T-helper 1 cell treated with Interleukin-12 subunit alpha and Interleukin-12 subunit beta and Interleukin-4 antibody, amounts not matched to agents 30 μg/mL and 1 μg/mL, for 36 hours (primary cell): ENCODE results near the gene HBB.

ENCODE experiments used
- H3K27ac Mint-ChIP-seq: one replicate; pipeline ENCODE4 v1.8.0; 2021; ENCODE audit warnings: mild to moderate bottlenecking, mixed read lengths
- H3K27me3 Mint-ChIP-seq: one replicate; pipeline ENCODE4 v1.8.0; 2021; ENCODE audit warnings: low read depth, mixed read lengths
- H3K36me3 Mint-ChIP-seq: one replicate; pipeline ENCODE4 v1.8.0; 2021; ENCODE audit warnings: low read depth, mixed read lengths
- H3K4me1 Mint-ChIP-seq: one replicate; pipeline ENCODE4 v1.8.0; 2021; ENCODE audit warnings: low read depth, mixed read lengths
- H3K4me3 Mint-ChIP-seq: one replicate; pipeline ENCODE4 v1.8.0; 2021; ENCODE audit warnings: mild to moderate bottlenecking, moderate library complexity, mixed read lengths
- H3K9me3 Mint-ChIP-seq: one replicate; pipeline ENCODE4 v1.8.0; 2021; ENCODE audit warnings: mixed read lengths

Gene HBB

DNA sequence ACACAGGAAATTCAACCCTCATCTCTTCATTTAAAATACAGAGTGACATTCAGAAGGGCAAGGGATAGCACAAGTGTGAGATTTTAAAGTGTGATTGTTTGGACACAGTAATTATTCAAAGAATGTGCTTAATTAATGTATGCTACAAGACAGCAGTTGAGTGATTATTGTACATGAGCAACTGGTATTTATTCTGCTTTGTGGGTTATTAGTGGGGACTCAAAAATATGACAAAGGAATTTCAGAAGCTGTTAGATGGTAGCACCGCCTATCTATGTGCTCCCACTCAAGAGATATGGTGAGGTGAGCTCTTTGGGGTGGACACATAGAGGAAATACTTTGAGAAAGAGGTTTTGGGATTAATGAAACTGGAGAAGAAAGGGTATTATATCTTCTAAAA is 13.2 kb upstream of the HBB start:
- H3K27me3 Mint-ChIP-seq: no peaks in the 10 kb centered on the region
- no peaks in the 10 kb centered on the region for H3K36me3 Mint-ChIP-seq

DNA sequence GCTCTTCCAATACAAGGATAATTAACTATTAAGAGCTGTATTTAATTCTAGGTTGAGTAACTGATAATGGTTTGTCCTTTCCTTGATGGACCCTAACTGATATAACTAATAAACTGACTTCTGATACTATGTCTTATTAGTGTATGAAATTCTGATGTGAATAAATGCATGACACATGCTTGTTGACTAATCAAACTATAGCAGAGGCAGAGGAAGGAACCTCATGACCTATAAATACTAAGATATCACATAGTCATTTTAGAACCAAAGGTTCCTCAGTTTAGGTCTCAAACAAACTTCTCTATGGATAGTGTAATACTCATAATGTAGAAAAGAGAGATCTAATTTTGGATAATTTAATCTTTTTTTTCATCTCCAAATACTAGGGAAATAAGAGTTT is 12.2 kb upstream of the HBB start:
- no peak overlapping the region for H3K27ac Mint-ChIP-seq

More for the DNA sequence above, 13.2 kb upstream of the HBB start:
- H3K4me1 Mint-ChIP-seq: no peaks in the 10 kb centered on the region
- no peak overlapping the region for H3K27ac Mint-ChIP-seq
- no peak overlapping the region for H3K4me3 Mint-ChIP-seq
- no peaks in the 10 kb centered on the region for H3K9me3 Mint-ChIP-seq

DNA sequence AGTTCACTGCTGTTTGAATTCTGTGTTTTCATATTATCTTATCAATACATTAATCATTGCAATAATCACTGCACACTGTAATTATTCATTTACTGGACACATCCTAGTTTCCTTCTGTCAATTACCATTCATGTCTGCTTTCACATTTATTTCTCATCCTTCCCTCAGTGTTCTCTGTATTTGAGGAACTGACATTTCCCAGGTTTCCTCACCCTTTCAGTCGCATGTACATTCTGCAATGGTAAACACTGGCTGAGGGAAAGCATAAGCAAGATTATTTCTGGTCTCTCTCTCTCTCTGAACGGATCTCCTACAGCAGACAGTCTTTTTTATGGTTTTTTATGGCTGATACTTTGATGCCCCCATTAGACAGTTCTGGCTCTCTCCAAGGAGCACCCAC is 11.6 kb upstream of the HBB start:
- no peaks in the 10 kb centered on the region for H3K9me3 Mint-ChIP-seq
- H3K4me3 Mint-ChIP-seq: no peak overlapping the region
- H3K4me1 Mint-ChIP-seq: peaks cover 5% of the 10 kb centered on the region
- peaks cover 4% of the 10 kb centered on the region for H3K27me3 Mint-ChIP-seq
- H3K36me3 Mint-ChIP-seq: no peaks in the 10 kb centered on the region
- H3K27ac Mint-ChIP-seq: no peak overlapping the region

More for the DNA sequence above, 12.2 kb upstream of the HBB start:
- peaks cover 5% of the 10 kb centered on the region for H3K4me1 Mint-ChIP-seq
- peaks cover 4% of the 10 kb centered on the region for H3K27me3 Mint-ChIP-seq
- no peak overlapping the region for H3K4me3 Mint-ChIP-seq
- no peaks in the 10 kb centered on the region for H3K9me3 Mint-ChIP-seq
- no peaks in the 10 kb centered on the region for H3K36me3 Mint-ChIP-seq

DNA sequence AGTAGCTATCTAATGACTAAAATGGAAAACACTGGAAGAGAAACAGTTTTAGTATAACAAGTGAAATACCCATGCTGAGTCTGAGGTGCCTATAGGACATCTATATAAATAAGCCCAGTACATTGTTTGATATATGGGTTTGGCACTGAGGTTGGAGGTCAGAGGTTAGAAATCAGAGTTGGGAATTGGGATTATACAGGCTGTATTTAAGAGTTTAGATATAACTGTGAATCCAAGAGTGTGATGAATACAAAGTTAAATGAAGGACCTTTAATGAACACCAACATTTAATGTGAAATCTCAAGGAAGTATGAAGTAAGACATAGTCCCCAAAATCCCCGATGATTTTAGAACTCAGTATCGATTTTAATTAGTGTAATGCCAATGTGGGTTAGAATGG is 10.5 kb upstream of the HBB start:
- Mint-ChIP-seq H3K4me1 (peaks cover 5% of the 10 kb centered on the region), H3K27me3 (peaks cover 4% of the 10 kb centered on the region), H3K36me3 (no peaks in the 10 kb centered on the region), H3K9me3 (no peaks in the 10 kb centered on the region), H3K27ac (no peak overlapping the region), H3K4me3 (no peak overlapping the region)

DNA sequence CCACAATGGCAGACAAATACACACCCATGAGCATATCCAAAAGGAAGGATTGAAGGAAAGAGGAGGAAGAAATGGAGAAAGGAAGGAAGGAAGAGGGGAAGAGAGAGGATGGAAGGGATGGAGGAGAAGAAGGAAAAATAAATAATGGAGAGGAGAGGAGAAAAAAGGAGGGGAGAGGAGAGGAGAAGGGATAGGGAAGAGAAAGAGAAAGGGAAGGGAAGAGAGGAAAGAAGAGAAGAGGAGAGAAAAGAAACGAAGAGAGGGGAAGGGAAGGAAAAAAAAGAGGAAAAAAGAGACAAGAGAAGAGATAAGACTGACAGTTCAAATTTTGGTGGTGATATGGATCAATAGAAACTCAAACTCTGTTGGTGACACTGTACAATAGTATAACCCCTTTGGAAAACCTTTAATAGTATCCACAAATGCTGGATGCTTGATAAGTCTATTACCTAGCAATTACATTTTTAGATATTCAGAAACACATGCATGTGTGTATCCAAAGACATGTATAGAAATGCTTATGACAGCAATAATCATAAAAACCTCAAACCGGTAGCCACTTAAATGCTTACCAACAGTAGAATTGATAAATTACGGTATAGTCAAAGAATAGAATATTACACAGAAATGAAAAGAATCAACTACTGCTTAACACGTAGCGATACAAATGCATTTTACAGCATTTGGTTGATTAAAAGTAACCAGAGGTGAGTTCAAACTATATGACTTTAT is 8.7 kb upstream of the HBB start:
- peaks cover 4% of the 10 kb centered on the region for H3K27me3 Mint-ChIP-seq
- H3K9me3 Mint-ChIP-seq: no peaks in the 10 kb centered on the region

DNA sequence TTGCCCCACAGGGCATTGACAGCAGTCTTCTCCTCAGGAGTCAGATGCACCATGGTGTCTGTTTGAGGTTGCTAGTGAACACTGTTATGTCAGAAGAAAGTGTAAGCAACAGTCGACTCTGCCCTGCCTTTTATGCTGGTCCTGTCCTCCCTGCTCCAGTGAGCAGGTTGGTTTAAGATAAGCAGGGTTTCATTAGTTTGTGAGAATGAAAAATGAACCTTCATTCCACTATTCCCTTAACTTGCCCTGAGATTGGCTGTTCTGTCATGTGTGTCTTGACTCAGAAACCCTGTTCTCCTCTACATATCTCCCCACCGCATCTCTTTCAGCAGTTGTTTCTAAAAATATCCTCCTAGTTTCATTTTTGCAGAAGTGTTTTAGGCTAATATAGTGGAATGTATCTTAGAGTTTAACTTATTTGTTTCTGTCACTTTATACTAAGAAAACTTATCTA is 7.5 kb upstream of the HBB start, which contains the start of gene HBD:
Gene HBD, minus strand, starts transcription at position 103 of the 454 bp plus-strand sequence. Its CDS starts 50 bp downstream, at position 53.
- Mint-ChIP-seq H3K27ac (no peak within 1 kb of the TSS), H3K27me3 (peaks cover 4% of the 10 kb centered on the region), H3K9me3 (no peaks in the 10 kb centered on the region), H3K4me1 (peaks cover 5% of the 10 kb centered on the region), H3K4me3 (no peak within 1 kb of the TSS), H3K36me3 (no peaks in the 10 kb centered on the region)

More for the DNA sequence above, 8.7 kb upstream of the HBB start:
- Mint-ChIP-seq H3K36me3 (no peaks in the 10 kb centered on the region), H3K4me3 (no peak overlapping the region), H3K27ac (no peak overlapping the region), H3K4me1 (peaks cover 5% of the 10 kb centered on the region)

DNA sequence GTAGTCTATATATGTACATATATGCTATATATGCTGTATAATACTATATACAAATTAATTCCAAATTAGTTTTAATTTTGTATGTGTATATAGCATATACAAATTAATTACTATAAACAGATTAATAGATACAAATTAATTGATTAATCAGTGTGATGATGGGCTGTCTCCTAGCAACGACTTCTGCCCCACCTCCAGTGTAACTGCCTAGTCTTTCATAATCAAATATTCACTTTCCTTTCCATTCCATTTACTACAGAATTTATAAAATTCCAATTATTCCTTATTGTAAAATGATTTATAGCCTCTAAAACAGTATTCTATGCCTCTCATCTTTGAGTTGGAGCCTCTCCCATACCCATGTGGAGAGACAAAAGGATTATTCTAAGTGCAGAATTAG is 6.4 kb upstream of the HBB start:
- Mint-ChIP-seq H3K27me3 (peaks cover 4% of the 10 kb centered on the region), H3K36me3 (no peaks in the 10 kb centered on the region), H3K4me3 (no peak overlapping the region), H3K4me1 (peaks cover 5% of the 10 kb centered on the region), H3K9me3 (no peaks in the 10 kb centered on the region), H3K27ac (no peak overlapping the region)

DNA sequence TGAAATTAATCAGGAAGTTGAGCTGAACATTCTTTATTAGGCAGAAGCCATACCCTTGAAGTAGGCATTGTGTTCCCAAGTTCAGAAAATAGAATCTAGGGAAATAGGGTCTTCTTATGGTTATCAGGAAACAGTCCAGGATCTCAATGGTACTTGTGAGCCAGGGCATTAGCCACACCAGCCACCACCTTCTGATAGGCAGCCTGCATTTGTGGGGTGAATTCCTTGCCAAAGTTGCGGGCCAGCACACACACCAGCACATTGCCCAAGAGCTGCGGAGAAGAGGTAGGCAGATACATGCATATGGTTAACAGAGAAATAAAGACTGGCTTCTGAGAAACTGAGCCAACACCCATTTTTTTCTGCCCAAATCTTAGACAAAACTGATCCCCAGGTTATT is 6.0 kb upstream of the HBB start:
- Mint-ChIP-seq H3K27me3 (peaks cover 4% of the 10 kb centered on the region), H3K27ac (no peak overlapping the region), H3K9me3 (no peaks in the 10 kb centered on the region), H3K4me1 (peaks cover 5% of the 10 kb centered on the region), H3K36me3 (no peaks in the 10 kb centered on the region), H3K4me3 (no peak overlapping the region)

DNA sequence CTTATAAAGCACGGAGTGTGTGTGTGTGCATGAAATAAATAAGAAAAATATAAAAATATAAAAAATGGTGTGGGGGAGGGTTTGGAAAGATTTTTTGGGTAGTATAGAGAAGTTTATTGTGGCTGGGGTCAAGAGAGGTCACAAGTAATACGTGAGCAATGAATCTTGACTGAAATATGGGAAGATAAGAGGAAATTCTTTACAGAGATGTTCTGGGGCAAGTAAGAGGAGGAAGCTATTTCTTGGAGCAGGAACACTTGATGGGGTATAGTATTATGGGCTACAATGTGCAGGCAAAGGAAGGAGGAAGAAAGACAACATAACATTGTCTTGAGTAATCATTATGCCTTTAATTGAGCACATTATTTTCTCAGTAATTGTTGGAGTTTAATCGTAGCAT is 5.3 kb upstream of the HBB start:
- H3K27ac Mint-ChIP-seq: no peak overlapping the region
- no peaks in the 10 kb centered on the region for H3K9me3 Mint-ChIP-seq
- H3K36me3 Mint-ChIP-seq: no peaks in the 10 kb centered on the region
- no peak overlapping the region for H3K4me3 Mint-ChIP-seq
- peaks cover 4% of the 10 kb centered on the region for H3K27me3 Mint-ChIP-seq
- peaks cover 5% of the 10 kb centered on the region for H3K4me1 Mint-ChIP-seq

DNA sequence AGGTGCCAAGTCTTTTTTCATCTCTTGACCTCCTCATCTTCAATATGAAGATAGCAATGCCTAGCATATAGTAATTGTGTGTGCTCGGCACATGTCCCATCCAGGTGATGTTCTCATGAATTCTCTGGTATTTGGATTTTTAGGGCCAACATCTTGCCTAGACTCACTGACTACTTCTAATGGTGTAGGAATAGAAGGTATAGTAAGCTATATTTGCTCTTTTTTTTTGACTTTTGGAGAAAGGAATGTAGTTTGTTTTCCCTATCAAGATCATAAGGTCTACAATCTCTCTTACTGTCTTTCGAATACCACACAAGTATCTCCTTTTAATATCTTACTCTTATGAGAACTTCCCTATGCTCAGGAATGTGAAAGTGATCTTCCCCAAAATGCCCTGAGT is 4.2 kb upstream of the HBB start:
- H3K27ac Mint-ChIP-seq: no peak overlapping the region
- no peak overlapping the region for H3K4me3 Mint-ChIP-seq
- H3K27me3 Mint-ChIP-seq: peaks cover 4% of the 10 kb centered on the region
- peaks cover 5% of the 10 kb centered on the region for H3K4me1 Mint-ChIP-seq
- H3K9me3 Mint-ChIP-seq: no peaks in the 10 kb centered on the region
- no peaks in the 10 kb centered on the region for H3K36me3 Mint-ChIP-seq

DNA sequence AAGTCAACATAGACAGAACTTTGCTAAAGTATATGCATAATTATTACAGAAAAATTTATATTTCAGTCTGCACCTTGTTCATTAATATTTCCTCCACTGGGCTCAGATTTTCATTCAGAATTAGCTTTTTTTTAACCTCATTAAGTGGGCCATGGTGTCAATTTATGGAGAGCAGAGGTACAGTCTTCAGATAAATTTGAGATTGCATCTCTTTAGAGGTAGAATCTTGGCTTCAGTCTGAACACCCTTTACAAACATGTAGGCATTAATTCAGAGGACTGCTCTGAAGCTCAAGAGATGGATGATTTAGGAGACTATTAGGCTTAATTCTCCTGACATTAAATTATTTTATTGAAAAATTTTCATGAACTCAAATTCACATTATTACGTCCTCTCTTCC is 3.4 kb upstream of the HBB start:
- Mint-ChIP-seq H3K4me1 (peaks cover 5% of the 10 kb centered on the region), H3K36me3 (no peaks in the 10 kb centered on the region), H3K27me3 (peaks cover 4% of the 10 kb centered on the region), H3K27ac (no peak overlapping the region), H3K4me3 (no peak overlapping the region), H3K9me3 (no peaks in the 10 kb centered on the region)

DNA sequence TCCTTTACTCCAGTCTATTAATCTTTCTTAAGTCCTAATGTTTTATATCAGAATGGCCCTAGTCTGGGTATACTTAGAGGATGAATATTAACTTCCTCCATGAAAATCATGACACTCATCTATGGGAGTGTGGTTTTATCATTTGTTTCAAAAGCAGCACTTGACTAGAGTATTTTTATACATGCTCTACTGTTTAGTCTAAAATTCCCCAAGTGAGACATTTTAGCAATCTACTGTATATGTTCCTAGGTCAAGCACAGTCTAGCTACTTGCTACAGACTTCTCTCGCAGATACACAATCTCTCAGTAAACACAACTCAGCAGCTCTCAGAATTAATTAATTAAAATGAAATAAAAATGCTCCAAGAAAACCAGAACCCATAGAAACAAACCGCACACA is 2.9 kb upstream of the HBB start:
- Mint-ChIP-seq H3K4me3 (no peak overlapping the region), H3K36me3 (no peaks in the 10 kb centered on the region), H3K27me3 (peaks cover 4% of the 10 kb centered on the region), H3K9me3 (no peaks in the 10 kb centered on the region), H3K27ac (no peak overlapping the region), H3K4me1 (peaks cover 5% of the 10 kb centered on the region)

DNA sequence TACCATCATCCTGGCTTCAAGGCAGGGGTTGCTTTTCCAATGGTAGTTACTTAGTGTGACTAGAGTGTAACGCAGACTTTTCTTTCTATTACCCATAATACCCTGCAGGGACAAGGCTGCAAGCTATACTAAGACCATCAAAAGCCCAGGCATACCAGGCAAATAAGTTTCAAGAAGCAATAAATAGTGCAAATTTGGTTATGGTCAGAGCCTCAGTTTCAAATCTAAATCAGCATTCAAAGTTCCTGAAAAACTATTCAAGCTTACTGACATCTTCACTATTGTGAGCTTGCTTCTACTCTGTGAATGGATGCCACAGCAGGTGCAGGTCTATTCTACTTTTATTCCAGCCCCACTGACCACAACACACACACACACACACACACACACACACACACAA is 2.5 kb upstream of the HBB start:
- no peak overlapping the region for H3K4me3 Mint-ChIP-seq
- peaks cover 3% of the 10 kb centered on the region for H3K27me3 Mint-ChIP-seq
- no peaks in the 10 kb centered on the region for H3K9me3 Mint-ChIP-seq
- H3K36me3 Mint-ChIP-seq: no peaks in the 10 kb centered on the region
- no peak overlapping the region for H3K27ac Mint-ChIP-seq
- H3K4me1 Mint-ChIP-seq: peaks cover 2% of the 10 kb centered on the region

DNA sequence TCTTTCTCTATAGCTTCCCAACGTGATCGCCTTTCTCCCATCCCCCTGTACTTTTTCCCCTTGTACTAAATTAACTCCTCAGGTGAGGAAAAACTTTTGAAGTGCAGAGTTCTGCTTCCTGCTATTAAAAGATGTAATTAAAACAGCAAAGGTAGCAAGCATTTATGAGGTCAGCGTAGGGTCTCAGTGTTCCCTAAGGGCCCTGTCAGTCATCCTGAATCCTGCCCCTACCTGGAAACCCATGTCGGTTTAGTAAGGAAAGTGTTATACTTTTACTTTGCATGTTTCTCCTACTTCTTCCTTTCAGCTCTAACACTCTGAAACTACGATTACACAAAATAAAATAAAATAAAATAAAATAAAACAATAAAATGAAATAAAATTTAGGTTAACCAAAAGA is 1.3 kb upstream of the HBB start:
- Mint-ChIP-seq H3K27ac (no peak overlapping the region), H3K36me3 (no peaks in the 10 kb centered on the region), H3K27me3 (no peaks in the 10 kb centered on the region), H3K4me3 (no peak overlapping the region), H3K9me3 (no peaks in the 10 kb centered on the region), H3K4me1 (no peaks in the 10 kb centered on the region)

DNA sequence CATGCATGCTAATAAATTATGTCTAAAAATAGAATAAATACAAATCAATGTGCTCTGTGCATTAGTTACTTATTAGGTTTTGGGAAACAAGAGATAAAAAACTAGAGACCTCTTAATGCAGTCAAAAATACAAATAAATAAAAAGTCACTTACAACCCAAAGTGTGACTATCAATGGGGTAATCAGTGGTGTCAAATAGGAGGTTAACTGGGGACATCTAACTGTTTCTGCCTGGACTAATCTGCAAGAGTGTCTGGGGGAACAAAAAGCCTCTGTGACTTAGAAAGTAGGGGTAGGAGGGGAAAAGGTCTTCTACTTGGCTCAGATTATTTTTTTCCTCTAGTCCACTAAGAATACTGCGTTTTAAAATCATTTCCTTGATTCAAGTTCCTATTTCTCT is 810 bp upstream of the HBB start:
- no peak overlapping the region for H3K27ac Mint-ChIP-seq
- H3K9me3 Mint-ChIP-seq: no peaks in the 10 kb centered on the region
- no peaks in the 10 kb centered on the region for H3K36me3 Mint-ChIP-seq
- no peaks in the 10 kb centered on the region for H3K4me1 Mint-ChIP-seq
- no peak overlapping the region for H3K4me3 Mint-ChIP-seq
- H3K27me3 Mint-ChIP-seq: no peaks in the 10 kb centered on the region

DNA sequence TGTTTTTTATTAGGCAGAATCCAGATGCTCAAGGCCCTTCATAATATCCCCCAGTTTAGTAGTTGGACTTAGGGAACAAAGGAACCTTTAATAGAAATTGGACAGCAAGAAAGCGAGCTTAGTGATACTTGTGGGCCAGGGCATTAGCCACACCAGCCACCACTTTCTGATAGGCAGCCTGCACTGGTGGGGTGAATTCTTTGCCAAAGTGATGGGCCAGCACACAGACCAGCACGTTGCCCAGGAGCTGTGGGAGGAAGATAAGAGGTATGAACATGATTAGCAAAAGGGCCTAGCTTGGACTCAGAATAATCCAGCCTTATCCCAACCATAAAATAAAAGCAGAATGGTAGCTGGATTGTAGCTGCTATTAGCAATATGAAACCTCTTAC is 1.4 kb downstream of the HBB start:
- Mint-ChIP-seq H3K27ac (no peak overlapping the region), H3K36me3 (no peaks in the 10 kb centered on the region), H3K9me3 (no peaks in the 10 kb centered on the region), H3K27me3 (no peaks in the 10 kb centered on the region), H3K4me3 (no peak overlapping the region), H3K4me1 (no peaks in the 10 kb centered on the region)
